ENCODE results near the gene GRIK2.

GRIK2 gene

DNA sequence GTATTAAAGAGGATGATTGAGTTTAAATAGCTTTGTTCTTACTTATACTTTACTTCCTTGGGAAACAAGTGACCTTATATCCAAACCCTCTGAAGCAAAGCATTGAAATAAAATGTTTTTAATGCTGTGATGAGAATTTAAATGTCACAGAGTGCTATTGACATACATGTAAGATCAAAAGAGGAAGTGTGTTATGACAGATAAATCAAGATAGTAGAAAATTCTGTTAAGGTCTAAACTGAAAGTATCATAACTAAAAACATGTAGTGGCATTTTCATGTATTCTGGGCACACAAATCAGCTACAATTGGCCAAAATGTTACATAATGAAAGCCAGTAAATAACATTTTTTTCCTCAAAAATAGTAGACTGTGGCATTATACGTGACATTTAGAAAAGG is 318.0 kb downstream of the GRIK2 start:
- DNase-seq (ENCODE audit: low read depth in 2 of 2) = no peak

- no peak for DNase-seq (ENCODE audit: low read depth in 2 of 2)
Measured at GRCh38 chr6:101716387-101716786, 322.9 kb downstream of the GRIK2 start.

DNA sequence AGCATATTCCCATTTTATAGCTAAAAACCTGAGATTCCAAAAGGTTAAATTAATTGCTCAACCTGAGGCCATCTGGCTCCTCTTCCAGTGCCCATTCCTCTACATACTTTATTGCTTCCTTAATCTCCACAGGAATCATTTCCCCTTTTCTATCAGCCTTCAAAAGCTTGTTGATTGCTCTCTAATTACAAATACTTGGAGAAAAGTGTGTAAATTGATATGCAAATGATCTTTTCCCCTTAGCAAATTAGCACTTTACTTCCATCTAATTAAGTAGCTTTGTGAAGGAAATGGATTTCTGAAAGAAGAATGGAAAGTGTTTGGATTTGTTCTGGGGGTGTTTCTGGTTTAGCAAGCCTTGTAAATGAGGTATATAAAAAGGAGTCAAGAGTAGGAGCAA is 323.3 kb downstream of the GRIK2 start:
- DNase-seq (ENCODE audit: low read depth in 2 of 2) = no peak

- no peak for DNase-seq (ENCODE audit: low read depth in 2 of 2)
Measured at GRCh38 chr6:101719521-101719920, 326.0 kb downstream of the GRIK2 start.

DNA sequence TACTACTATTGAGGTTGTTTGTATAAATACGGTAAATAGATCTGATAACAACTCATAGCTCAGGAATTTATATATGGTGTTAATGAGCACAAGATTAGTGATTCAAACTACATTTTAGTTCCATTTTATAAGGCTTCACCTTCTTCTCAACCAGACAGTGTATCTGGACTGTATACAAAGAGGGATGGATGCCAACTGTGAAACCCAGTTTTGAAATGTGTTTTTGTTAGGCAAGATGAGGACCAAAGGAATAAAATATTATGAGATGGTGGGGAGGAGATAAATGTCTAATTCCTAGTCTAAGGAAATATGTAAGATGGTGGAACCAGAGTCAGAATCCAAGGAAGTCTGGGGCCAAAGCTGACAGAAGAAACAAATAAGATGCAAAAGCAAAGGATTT is 329.0 kb downstream of the GRIK2 start:
- no peak for DNase-seq (ENCODE audit: low read depth in 2 of 2)

- no peak for DNase-seq (ENCODE audit: low read depth in 2 of 2)
Measured at GRCh38 chr6:101722991-101723579, 329.6 kb downstream of the GRIK2 start.

GRCh38 chr6:101728388-101728787 is 334.9 kb downstream of the GRIK2 start:
- no peak for DNase-seq (ENCODE audit: low read depth in 2 of 2)

- no peak for DNase-seq (ENCODE audit: low read depth in 2 of 2)
Measured at GRCh38 chr6:101728956-101729355, 335.4 kb downstream of the GRIK2 start.

DNA sequence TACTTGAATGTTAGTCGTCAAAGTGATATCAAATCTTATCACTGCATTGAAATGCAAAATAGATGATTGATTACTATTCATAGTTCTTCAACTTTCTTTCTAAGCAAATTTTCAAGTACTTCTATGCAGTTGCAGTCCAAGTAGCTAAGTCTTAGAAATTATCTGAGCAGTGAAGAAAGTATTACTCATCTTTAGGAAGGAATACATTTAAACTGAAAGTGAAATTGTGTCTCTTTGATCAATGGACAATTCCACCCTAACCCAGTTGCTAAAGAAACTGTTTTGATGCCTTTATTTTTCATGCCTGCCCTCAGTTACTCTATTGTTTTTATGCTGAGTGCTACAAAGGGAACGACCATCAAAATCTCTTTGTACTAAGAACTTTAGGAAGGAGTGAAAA is 337.4 kb downstream of the GRIK2 start:
- no peak for DNase-seq (ENCODE audit: low read depth in 2 of 2)

GRCh38 chr6:101733899-101734298 is 340.4 kb downstream of the GRIK2 start:
- DNase-seq (ENCODE audit: low read depth in 2 of 2) = no peak

DNA sequence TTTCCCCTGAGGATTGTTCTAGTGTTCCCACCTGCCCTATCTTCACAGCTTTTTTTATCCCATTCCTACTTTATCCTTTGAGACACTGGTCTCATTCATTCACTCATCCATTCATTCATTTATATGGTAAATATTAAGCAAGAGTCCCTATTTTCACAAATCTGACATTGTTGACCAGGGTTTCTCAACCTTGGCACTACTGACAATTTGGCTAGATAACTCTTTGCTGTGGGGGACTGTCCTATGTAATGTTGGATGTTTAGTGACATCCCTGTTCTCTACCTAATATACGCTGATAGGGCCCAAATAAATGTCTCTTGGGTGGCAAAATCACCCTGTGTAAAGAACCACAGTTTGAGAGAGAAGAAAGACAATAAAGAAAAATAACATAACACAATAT is 345.0 kb downstream of the GRIK2 start:
- DNase-seq (ENCODE audit: low read depth in 2 of 2) = no peak

GRCh38 chr6:101740631-101741030 is 347.1 kb downstream of the GRIK2 start:
- no peak for DNase-seq (ENCODE audit: low read depth in 2 of 2)

DNA sequence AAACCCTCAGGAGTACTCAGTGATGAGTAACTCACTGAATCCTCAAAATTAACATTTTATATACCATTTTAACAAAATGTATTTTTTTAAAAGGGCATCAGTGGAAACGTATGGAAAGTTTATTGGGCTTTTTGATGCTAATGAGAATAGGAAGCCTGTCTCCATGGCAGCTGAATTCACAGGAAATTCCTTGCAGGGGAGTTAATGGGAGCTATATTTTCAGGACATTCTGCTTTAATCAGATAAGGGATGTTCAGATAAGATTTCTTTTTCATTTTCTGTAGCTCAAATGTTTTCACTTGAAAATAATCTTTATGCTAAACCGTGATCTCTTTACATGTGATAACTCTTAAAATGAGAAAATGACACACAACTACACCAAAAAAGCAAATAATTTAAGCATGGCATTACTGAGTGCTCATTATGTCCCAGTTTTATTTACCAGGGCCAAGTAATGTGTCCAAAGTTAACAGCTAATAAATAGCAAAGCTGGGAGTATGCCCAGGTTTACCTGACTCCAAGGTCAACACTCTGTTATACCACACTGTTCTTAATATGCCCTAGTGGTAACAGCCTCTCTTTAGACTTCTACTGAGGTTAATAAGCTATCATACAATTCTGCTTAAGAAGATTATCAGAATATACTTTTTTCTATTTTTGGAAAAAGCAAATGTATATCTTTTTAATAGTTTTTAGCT is 348.1 kb downstream of the GRIK2 start:
- DNase-seq (ENCODE audit: low read depth in 2 of 2) = no peak

GRCh38 chr6:101747160-101747559 is 353.7 kb downstream of the GRIK2 start:
- no peak for DNase-seq (ENCODE audit: low read depth in 2 of 2)

- no peak for DNase-seq (ENCODE audit: low read depth in 2 of 2)
Measured at GRCh38 chr6:101747716-101748115, 354.2 kb downstream of the GRIK2 start.

DNA sequence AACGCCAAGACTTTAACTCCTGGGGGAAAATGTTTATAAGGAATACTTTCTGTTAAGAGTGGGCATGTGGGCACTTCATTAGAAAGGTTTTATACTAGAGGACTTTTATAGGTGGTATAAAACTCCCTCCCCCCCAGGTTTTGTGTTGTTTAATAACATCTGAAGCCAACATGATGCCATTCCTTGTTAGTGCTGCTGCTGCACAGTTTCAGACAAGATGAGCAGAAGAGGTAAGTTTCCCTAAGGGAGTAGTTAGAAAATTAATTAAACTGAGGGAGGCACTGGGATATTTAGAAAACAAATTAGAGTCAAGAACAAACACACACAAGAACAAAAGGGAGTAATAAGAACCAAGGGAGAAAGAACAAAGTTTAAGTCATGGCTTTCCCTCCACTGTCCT is 362.4 kb downstream of the GRIK2 start:
- DNase-seq (ENCODE audit: low read depth in 2 of 2) = no peak

- DNase-seq (ENCODE audit: low read depth in 2 of 2) = no peak
Measured at GRCh38 chr6:101758368-101758767, 364.9 kb downstream of the GRIK2 start.

DNA sequence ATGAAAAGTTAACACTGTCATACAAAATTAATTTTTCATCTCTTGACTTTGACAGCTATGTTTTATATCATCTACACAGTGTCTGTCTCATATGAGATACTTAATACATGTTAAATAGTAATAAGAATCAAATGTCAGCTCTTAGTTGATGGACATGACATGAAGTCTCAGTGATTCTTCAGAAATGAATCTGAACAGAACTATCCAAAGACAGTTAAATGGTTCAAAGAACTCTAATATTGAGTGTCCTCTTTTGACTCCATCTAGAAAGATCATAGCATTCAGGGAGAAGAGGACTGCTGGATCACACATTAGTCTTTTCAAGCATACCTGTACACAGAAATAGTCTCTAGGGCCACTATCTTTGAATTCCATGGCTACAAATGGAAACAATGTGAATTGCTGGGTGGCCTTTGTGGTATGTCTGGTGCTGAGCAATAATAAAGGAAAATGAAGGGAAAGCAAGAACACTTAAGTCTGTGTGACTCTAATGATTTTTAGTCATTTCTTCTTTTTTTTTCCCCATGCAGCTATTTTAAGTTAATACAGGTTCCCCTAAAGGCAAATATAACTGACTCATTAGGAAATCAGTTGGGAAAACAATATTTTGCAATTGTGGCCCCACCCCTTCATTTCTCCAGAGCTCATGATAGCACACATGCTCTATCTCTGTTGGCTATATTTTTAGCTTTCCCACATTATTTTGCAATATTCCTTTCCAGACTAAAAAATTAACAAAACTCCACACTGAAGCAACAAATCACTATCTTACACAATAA is 367.5 kb downstream of the GRIK2 start:
- no peak for DNase-seq (ENCODE audit: low read depth in 2 of 2)

- no peak for DNase-seq (ENCODE audit: low read depth in 2 of 2)
Measured at GRCh38 chr6:101762851-101763250, 369.3 kb downstream of the GRIK2 start.

- no peak for DNase-seq (ENCODE audit: low read depth in 2 of 2)
Measured at GRCh38 chr6:101765281-101765680, 371.8 kb downstream of the GRIK2 start.

GRCh38 chr6:101770116-101770515 is 376.6 kb downstream of the GRIK2 start:
- DNase-seq (ENCODE audit: low read depth in 2 of 2) = no peak

GRCh38 chr6:101776919-101777350 is 383.4 kb downstream of the GRIK2 start:
- DNase-seq (ENCODE audit: low read depth in 2 of 2) = no peak

GRCh38 chr6:101777646-101778045 is 384.1 kb downstream of the GRIK2 start:
- DNase-seq (ENCODE audit: low read depth in 2 of 2) = no peak

Data from activated CD8-positive, alpha-beta memory T cell treated with anti-CD3 and anti-CD28 coated beads for 4 hours (primary cell).